ENCODE measurements around the gene ACSM2B.
"Not testable (repeated sequence)": the region's sequence is repeated elsewhere in the genome, so short reads cannot be mapped to it uniquely, and the experiment has no call there.

ACSM2B gene, protein sequence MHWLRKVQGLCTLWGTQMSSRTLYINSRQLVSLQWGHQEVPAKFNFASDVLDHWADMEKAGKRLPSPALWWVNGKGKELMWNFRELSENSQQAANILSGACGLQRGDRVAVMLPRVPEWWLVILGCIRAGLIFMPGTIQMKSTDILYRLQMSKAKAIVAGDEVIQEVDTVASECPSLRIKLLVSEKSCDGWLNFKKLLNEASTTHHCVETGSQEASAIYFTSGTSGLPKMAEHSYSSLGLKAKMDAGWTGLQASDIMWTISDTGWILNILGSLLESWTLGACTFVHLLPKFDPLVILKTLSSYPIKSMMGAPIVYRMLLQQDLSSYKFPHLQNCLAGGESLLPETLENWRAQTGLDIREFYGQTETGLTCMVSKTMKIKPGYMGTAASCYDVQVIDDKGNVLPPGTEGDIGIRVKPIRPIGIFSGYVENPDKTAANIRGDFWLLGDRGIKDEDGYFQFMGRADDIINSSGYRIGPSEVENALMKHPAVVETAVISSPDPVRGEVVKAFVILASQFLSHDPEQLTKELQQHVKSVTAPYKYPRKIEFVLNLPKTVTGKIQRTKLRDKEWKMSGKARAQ

DNA sequence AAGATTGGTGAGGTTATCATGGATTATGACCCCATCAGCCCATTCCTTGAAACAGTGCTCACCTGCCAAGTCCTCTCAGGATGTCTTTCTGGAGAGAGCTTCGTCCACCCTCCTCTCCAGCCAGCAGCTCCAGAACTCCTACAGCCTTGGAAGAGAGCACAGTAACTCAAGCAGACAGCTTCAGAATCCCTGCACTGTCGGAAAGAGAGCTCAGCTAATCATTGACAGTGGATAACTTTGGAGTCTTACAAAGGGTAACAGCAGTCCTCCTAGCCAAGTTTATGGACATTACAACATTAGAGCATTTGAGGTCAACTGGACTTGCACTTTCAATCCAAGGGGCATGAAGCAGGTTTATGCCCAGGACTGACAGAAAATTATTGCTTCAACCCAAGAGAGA is at the start of gene ACSM2B:
ACSM2B (minus strand) TSS at position 223 of the 400 bp plus-strand sequence. CDS start 11,522 bp downstream, outside the sequence.
- DNase-seq; H2AFZ ChIP-seq (ENCODE audit: low read length); H3K4me1 ChIP-seq (ENCODE audit: low read length); H3K27me3 ChIP-seq (replicated peaks; ENCODE audit: insufficient read depth, low read length); H3K4me2 ChIP-seq (ENCODE audit: low read depth, low read length); H3K9me3 ChIP-seq (replicated peaks; ENCODE audit: insufficient read depth, low read length); H3K9me2 ChIP-seq (replicated peaks; ENCODE audit: insufficient read depth, low read length); H3F3A ChIP-seq (ENCODE audit: insufficient read depth, low read length); H4K20me1 ChIP-seq (ENCODE audit: insufficient read depth, low read length); H3K4me3 ChIP-seq (ENCODE audit: low read length); H3K9ac ChIP-seq (ENCODE audit: low read length); H3K79me2 ChIP-seq (ENCODE audit: low read length); H3K36me3 ChIP-seq (replicated peaks; ENCODE audit: insufficient read depth, low read length); H3K27ac ChIP-seq (ENCODE audit: low read length): not testable (repeated sequence)

GRCh38 chr16:20624882-20625807 is 49.0 kb upstream of the ACSM2B start:
- Histone ChIP-seq H3K27me3 (replicated peaks; ENCODE audit: insufficient read depth, low read length) (no peaks in the 10 kb centered on the region), H2AFZ (ENCODE audit: low read length) (no peak overlapping the region)
- no peak for TF ChIP-seq EZH2phosphoT487 (IDR thresholded peaks at IDR 0.05; ENCODE audit: low read length)
- TF ChIP-seq, protein P1, sequence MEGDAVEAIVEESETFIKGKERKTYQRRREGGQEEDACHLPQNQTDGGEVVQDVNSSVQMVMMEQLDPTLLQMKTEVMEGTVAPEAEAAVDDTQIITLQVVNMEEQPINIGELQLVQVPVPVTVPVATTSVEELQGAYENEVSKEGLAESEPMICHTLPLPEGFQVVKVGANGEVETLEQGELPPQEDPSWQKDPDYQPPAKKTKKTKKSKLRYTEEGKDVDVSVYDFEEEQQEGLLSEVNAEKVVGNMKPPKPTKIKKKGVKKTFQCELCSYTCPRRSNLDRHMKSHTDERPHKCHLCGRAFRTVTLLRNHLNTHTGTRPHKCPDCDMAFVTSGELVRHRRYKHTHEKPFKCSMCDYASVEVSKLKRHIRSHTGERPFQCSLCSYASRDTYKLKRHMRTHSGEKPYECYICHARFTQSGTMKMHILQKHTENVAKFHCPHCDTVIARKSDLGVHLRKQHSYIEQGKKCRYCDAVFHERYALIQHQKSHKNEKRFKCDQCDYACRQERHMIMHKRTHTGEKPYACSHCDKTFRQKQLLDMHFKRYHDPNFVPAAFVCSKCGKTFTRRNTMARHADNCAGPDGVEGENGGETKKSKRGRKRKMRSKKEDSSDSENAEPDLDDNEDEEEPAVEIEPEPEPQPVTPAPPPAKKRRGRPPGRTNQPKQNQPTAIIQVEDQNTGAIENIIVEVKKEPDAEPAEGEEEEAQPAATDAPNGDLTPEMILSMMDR (IDR thresholded peaks at IDR 0.05; ENCODE audit: low read length): no peak
- no peak for TF ChIP-seq EZH2 (optimal IDR thresholded peaks at IDR 0.05; ENCODE audit: low read depth, low read length)

DNA sequence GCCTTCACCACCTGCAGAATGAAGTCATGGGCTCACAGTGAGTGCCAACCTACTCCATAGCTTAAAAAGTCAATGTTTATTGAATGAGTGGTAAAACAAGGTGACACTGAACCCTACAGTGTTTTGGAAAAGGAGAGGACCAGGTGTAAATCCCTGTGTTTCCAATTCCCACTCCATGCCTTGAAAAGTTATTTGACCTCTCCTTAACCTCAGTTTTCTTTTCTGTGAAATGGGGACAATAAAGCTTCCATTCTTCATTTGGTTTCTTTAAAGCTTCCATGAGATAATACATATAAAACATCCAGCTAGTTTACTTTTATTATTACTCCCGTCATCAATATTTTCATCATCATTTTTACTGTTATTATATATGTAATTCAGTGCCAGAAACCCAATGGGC is 48.0 kb upstream of the ACSM2B start:
- no peak overlapping the region for H3K4me2 ChIP-seq (ENCODE audit: low read depth, low read length)
- H3F3A ChIP-seq (ENCODE audit: insufficient read depth, low read length): no peaks in the 10 kb centered on the region
- DNase-seq: no peak
- H2AFZ ChIP-seq (ENCODE audit: low read length): no peak overlapping the region
- H3K9me2 ChIP-seq (replicated peaks; ENCODE audit: insufficient read depth, low read length): no peaks in the 10 kb centered on the region
- H3K4me3 ChIP-seq (ENCODE audit: low read length): no peak overlapping the region
- no peaks in the 10 kb centered on the region for H3K36me3 ChIP-seq (replicated peaks; ENCODE audit: insufficient read depth, low read length)
- H3K4me1 ChIP-seq (ENCODE audit: low read length): no peaks in the 10 kb centered on the region
- H4K20me1 ChIP-seq (ENCODE audit: insufficient read depth, low read length): no peaks in the 10 kb centered on the region
- H3K27ac ChIP-seq (ENCODE audit: low read length): no peak overlapping the region
- no peaks in the 10 kb centered on the region for H3K79me2 ChIP-seq (ENCODE audit: low read length)
- no peak overlapping the region for H3K9ac ChIP-seq (ENCODE audit: low read length)
- H3K9me3 ChIP-seq (replicated peaks; ENCODE audit: insufficient read depth, low read length): no peaks in the 10 kb centered on the region
- H3K27me3 ChIP-seq (replicated peaks; ENCODE audit: insufficient read depth, low read length): no peaks in the 10 kb centered on the region
- TF ChIP-seq EZH2phosphoT487 (IDR thresholded peaks at IDR 0.05; ENCODE audit: low read length) (no peak), EZH2 (optimal IDR thresholded peaks at IDR 0.05; ENCODE audit: low read depth, low read length) (no peak)
- TF ChIP-seq, protein P1 (IDR thresholded peaks at IDR 0.05; ENCODE audit: low read length): no peak

More at GRCh38 chr16:20624882-20625807, 49.0 kb upstream of the ACSM2B start:
- H4K20me1 ChIP-seq (ENCODE audit: insufficient read depth, low read length): no peaks in the 10 kb centered on the region
- no peaks in the 10 kb centered on the region for H3K36me3 ChIP-seq (replicated peaks; ENCODE audit: insufficient read depth, low read length)
- H3K4me3 ChIP-seq (ENCODE audit: low read length): no peak overlapping the region
- H3K4me1 ChIP-seq (ENCODE audit: low read length): no peaks in the 10 kb centered on the region
- no peak overlapping the region for H3K4me2 ChIP-seq (ENCODE audit: low read depth, low read length)
- no peaks in the 10 kb centered on the region for H3K9me2 ChIP-seq (replicated peaks; ENCODE audit: insufficient read depth, low read length)
- H3K9me3 ChIP-seq (replicated peaks; ENCODE audit: insufficient read depth, low read length): no peaks in the 10 kb centered on the region
- H3K27ac ChIP-seq (ENCODE audit: low read length): no peak overlapping the region
- no peaks in the 10 kb centered on the region for H3K79me2 ChIP-seq (ENCODE audit: low read length)
- H3K9ac ChIP-seq (ENCODE audit: low read length): no peak overlapping the region
- H3F3A ChIP-seq (ENCODE audit: insufficient read depth, low read length): no peaks in the 10 kb centered on the region
- no peak for DNase-seq

Measured in MM.1S (cell line).